ENCODE measurements around the gene CDYL.

DNA sequence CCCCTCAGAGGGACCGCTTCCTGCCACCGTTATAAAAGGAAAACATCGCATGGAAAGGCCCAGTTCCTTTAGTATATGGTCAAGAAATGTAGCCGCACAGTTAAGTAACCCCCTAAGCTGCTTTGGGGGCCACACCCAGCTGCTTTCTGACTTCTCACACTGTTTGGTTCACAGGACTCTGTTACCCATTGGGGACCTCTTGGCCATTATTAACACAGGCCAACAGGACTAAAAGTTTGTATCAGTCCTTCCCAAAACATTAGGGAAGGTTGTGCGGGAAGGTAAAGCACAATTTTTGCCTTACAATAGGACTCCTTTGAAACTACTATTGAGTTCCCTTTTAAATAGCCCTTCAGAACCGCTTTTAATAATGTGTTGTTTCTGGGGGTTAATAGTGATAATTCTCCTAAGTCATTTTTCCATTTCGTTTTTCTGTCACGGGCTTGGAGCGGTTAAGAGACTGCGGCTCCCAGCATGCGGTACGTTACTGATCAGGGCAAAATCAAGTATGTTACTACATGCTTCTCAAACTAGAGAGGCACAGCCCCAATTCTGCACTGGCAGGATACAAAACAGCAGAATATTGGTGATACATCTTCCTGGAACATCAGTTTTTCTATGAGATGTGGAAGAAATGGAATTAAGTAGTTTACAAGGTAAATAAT is 228.3 kb downstream of the CDYL start:
- no peak for TF ChIP-seq CTCF (IDR thresholded peaks at IDR 0.05; ENCODE audit: low read depth, low read length, missing input control)
- no peak for TF ChIP-seq REST (IDR thresholded peaks at IDR 0.05)
- no peak for TF ChIP-seq SP1 (IDR thresholded peaks at IDR 0.05)
- TF ChIP-seq ATF3 (IDR thresholded peaks at IDR 0.05) = no peak
- no peak for TF ChIP-seq RAD21 (IDR thresholded peaks at IDR 0.05)
- no peak for TF ChIP-seq RXRA (IDR thresholded peaks at IDR 0.05)

All from liver (tissue), 3 donors.